SK-N-MC (cell line): ENCODE measurements around the gene PPP1R11.
"Not testable (repeated sequence)": the region's sequence is repeated elsewhere in the genome, so short reads cannot be mapped to it uniquely, and the experiment has no call there.

ENCODE experiments used
- EZH2 ChIP-seq: fragments of 200-600 bp; sonication (generic); IDR thresholded peaks from one replicate; pipeline ENCODE4 v1.6.1; 2017; ENCODE audit warnings: antibody characterized with exemption
- FOXP2 ChIP-seq: optimal IDR thresholded peaks from 2 replicates; pipeline ENCODE3; 2011; ENCODE audit warnings: mild to moderate bottlenecking, moderate library complexity; ENCODE audit not compliant: insufficient read depth; ENCODE audit errors: extremely low read length, control extremely low read depth
- POLR2AphosphoS5 ChIP-seq: IDR thresholded peaks from 2 replicates; pipeline ENCODE4 v1.6.1; 2012; ENCODE audit warnings: mild to moderate bottlenecking, low read depth, low read length, borderline replicate concordance

GRCh38 chr6:30118691-30119090 lies 51.7 kb downstream of the PPP1R11 start:
- not testable (repeated sequence) for TF ChIP-seq POLR2AphosphoS5, EZH2, FOXP2
